NB4 (cell line): Measurements from ENCODE around the gene IFT122.

Source experiments
- DNase-seq: peaks from one replicate; pipeline ENCODE4 v3.0.0; 2010; ENCODE audit warnings: low read depth
- H3K4me3 ChIP-seq: one replicate; pipeline ENCODE4 v1.5.1; 2011; ENCODE audit warnings: mild to moderate bottlenecking, low read depth, low read length, moderate library complexity
- CTCF ChIP-seq: IDR thresholded peaks from one replicate; pipeline ENCODE4 v1.5.1; 2012; ENCODE audit warnings: low read depth, low read length
- MYC ChIP-seq: IDR thresholded peaks from 2 replicates; pipeline ENCODE4 v1.6.1; 2011; ENCODE audit warnings: low read depth, low read length
- POLR2A ChIP-seq: IDR thresholded peaks from 2 replicates; pipeline ENCODE4 v1.6.1; 2011; ENCODE audit warnings: mild to moderate bottlenecking; ENCODE audit not compliant: insufficient read length; ENCODE audit errors: extremely low read depth
- TF ChIP-seq, protein P1 (sequence below): IDR thresholded peaks from 2 replicates; pipeline ENCODE4 v1.6.1; 2011; ENCODE audit warnings: low read depth, low read length

IFT122 gene

GRCh38 chr3:129467932-129468331, 27.9 kb downstream of the IFT122 start:
- TF ChIP-seq, protein P1, sequence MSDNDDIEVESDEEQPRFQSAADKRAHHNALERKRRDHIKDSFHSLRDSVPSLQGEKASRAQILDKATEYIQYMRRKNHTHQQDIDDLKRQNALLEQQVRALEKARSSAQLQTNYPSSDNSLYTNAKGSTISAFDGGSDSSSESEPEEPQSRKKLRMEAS: no peak
- TF ChIP-seq POLR2A: no peak
- no peak for TF ChIP-seq MYC
- no peak for TF ChIP-seq CTCF
- H3K4me3 ChIP-seq: no peak overlapping the region
- DNase-seq: no peak

DNA sequence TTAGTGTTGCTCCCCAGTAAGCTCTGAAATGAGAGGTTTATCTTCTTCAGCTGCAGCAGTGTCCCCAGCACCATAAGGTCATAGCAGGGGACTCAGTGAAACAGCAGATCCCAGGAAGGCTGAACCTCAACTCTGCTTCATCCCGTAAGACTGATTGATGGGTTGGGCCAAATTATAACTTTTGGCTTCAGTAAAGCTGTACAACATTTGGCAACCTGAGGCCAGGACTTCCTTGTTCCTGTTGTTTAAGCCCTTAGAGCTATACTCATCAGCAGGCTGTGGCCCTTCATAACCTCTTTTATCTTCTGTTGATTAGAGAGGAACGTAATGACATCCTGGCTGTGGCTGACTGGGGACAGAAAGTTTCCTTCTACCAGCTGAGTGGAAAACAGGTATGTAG, 29.0 kb downstream of the IFT122 start:
- TF ChIP-seq POLR2A: no peak
- TF ChIP-seq, protein P1: no peak
- no peak for TF ChIP-seq MYC
- TF ChIP-seq CTCF: no peak
- no peak overlapping the region for H3K4me3 ChIP-seq
- DNase-seq: no peak

DNA sequence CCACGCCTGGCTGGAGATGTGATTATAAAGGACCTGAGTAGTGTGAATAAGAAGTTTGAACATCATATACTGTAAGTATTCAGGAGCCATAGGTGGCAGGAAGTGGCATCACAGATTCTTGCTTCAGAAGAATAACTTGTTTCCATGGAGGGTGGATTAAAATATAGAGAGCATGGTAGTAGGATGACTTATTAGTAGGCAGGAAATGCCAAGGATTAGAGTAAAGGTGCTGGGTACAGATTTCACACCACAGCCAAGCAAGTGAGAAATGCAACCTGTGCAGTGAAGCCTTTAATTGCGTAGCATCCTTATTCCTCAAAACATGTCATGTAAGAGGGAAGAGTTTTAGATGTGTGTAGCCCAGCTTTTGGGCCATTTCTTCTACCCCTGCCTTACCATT, 30.8 kb downstream of the IFT122 start:
- TF ChIP-seq CTCF: no peak
- TF ChIP-seq, protein P1: no peak
- H3K4me3 ChIP-seq: no peak overlapping the region
- no peak for DNase-seq

DNA sequence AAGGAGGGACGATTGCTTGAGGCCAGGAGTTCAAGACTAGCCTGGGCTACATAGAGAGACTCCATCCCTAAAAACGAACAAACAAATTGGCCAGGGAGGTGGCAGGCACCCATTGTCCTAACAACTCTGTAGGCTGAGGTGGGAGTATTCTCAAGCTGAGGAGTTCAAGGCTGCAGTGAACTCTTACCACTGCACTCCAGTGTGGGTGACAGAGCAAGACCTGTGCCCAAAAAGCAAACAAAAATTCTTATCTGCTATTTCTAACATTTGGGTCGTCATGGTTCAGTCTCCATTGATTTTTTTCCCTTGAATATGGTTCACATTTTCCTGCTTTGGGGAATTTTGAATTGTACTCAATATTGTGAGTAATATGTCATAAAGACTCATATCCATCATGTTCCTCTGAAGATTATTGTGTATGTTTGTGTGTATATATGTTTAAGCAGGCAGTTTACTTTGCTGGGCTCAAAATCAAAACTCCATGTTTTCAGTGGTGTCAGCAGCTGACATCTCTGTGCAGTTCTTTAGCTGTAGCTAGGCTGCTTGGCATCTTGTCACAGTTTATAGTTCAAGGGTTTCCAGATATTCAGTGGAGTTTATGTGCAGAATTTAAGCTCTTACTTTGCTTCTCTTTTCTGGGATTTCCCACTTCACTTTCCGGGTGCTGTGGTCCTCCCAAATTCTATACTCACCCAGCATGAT, 33.2 kb downstream of the IFT122 start:
- no peak overlapping the region for H3K4me3 ChIP-seq
- TF ChIP-seq, protein P1: no peak
- TF ChIP-seq MYC (no peak), POLR2A (no peak), CTCF (no peak)

DNA sequence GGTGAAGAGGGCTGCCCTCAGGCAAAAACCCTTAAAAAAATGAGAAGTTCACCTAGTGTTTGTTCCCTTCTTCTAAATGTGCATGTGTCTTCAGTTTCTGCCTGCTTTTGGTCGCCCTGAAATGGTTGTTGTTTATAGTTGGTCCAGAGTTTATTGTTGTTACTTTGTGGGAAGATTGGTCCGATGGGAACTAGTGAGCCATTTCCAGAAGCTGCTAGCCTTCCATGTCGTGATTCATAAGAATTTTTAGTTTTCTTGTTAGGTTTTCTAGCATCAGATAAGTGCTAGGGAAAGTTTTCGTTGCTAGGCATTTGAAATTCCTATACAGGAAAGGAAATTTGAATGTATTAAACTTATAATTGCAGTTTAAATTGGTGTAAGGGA, 33.7 kb downstream of the IFT122 start:
- TF ChIP-seq CTCF: no peak
- TF ChIP-seq, protein P1: no peak
- TF ChIP-seq MYC: no peak
- TF ChIP-seq POLR2A: no peak
- DNase-seq: no peak
- H3K4me3 ChIP-seq: no peak overlapping the region

More for the DNA sequence above, 33.2 kb downstream of the IFT122 start:
- DNase-seq: no peak
